ENCODE measurements around the gene FBLN7. TPM values are rescaled to one million over a fixed set of nuclear protein-coding genes. Genes with fewer than 3 reads are reported as not detected.
A peak's percentile ranks its signal among the peaks of the same experiment; 100 is the strongest.

FBLN7 gene
- total RNA-seq, 1 donor from 2014 or later: 2.4 TPM

- DNase-seq (ENCODE audit: low spot score in 2 of 2, unreplicated experiment in 2 of 2): peak in 1 of 2 experiments; percentile 30
- no peak overlapping the region for H3K27ac Mint-ChIP-seq
These were observed 13.7 kb downstream of the FBLN7 start for GRCh38 chr2:112151701-112152440.

GRCh38 chr2:112152476-112153178 lies 14.4 kb downstream of the FBLN7 start:
- DNase-seq (ENCODE audit: low spot score in 2 of 2, unreplicated experiment in 2 of 2): peak in 1 of 2 experiments; percentile 26
- H3K27ac Mint-ChIP-seq: no peak overlapping the region
- H3K9me3 Mint-ChIP-seq: no peaks in the 10 kb centered on the region
- H3K36me3 Mint-ChIP-seq: no peaks in the 10 kb centered on the region
- TF ChIP-seq CTCF (IDR thresholded peaks at IDR 0.05; ENCODE audit: unreplicated experiment): no peak
- H3K4me3 Mint-ChIP-seq: no peak overlapping the region
- peaks cover 7% of the 10 kb centered on the region for H3K4me1 Mint-ChIP-seq
- no peaks in the 10 kb centered on the region for H3K27me3 Mint-ChIP-seq (ENCODE audit: low read depth)

More at GRCh38 chr2:112151701-112152440, 13.7 kb downstream of the FBLN7 start:
- H3K27me3 Mint-ChIP-seq (ENCODE audit: low read depth): no peaks in the 10 kb centered on the region
- TF ChIP-seq CTCF (IDR thresholded peaks at IDR 0.05; ENCODE audit: unreplicated experiment): no peak
- no peak overlapping the region for H3K4me3 Mint-ChIP-seq
- no peaks in the 10 kb centered on the region for H3K36me3 Mint-ChIP-seq
- peaks cover 7% of the 10 kb centered on the region for H3K4me1 Mint-ChIP-seq
- no peaks in the 10 kb centered on the region for H3K9me3 Mint-ChIP-seq

- TF ChIP-seq CTCF (IDR thresholded peaks at IDR 0.05; ENCODE audit: unreplicated experiment): no peak
- Mint-ChIP-seq H3K4me3 (no peak overlapping the region), H3K9me3 (no peaks in the 10 kb centered on the region), H3K36me3 (no peaks in the 10 kb centered on the region), H3K4me1 (peaks cover 7% of the 10 kb centered on the region), H3K27ac (no peak overlapping the region), H3K27me3 (ENCODE audit: low read depth) (no peaks in the 10 kb centered on the region)
- DNase-seq (ENCODE audit: low spot score in 2 of 2, unreplicated experiment in 2 of 2): peak in 1 of 2 experiments; percentile 7
These were observed 14.9 kb downstream of the FBLN7 start for GRCh38 chr2:112153179-112153490.

GRCh38 chr2:112153501-112153900 lies 15.3 kb downstream of the FBLN7 start:
- no peak overlapping the region for H3K27ac Mint-ChIP-seq
- H3K9me3 Mint-ChIP-seq: no peaks in the 10 kb centered on the region
- H3K36me3 Mint-ChIP-seq: no peaks in the 10 kb centered on the region
- TF ChIP-seq CTCF (IDR thresholded peaks at IDR 0.05; ENCODE audit: unreplicated experiment): no peak
- DNase-seq (ENCODE audit: low spot score in 2 of 2, unreplicated experiment in 2 of 2): no peak
- H3K4me1 Mint-ChIP-seq: peaks cover 7% of the 10 kb centered on the region
- H3K4me3 Mint-ChIP-seq: no peak overlapping the region
- no peaks in the 10 kb centered on the region for H3K27me3 Mint-ChIP-seq (ENCODE audit: low read depth)

- no peak overlapping the region for H3K4me3 Mint-ChIP-seq
- DNase-seq (ENCODE audit: low spot score in 2 of 2, unreplicated experiment in 2 of 2): no peak
- H3K9me3 Mint-ChIP-seq: no peaks in the 10 kb centered on the region
- H3K27me3 Mint-ChIP-seq (ENCODE audit: low read depth): no peaks in the 10 kb centered on the region
- H3K4me1 Mint-ChIP-seq: peaks cover 7% of the 10 kb centered on the region
- H3K27ac Mint-ChIP-seq: no peak overlapping the region
- no peak for TF ChIP-seq CTCF (IDR thresholded peaks at IDR 0.05; ENCODE audit: unreplicated experiment)
- no peaks in the 10 kb centered on the region for H3K36me3 Mint-ChIP-seq
These were observed 16.3 kb downstream of the FBLN7 start for GRCh38 chr2:112154246-112155117.
